Activated CD4-positive, alpha-beta T cell treated with anti-CD3 and anti-CD28 coated beads for 36 hours (primary cell): ENCODE data around the gene PDE6D. TPM values are rescaled to one million over a fixed set of nuclear protein-coding genes. Genes with fewer than 3 reads are reported as not detected.

Experiments
- ATAC-seq: fragments of 200-7000 bp; cut with Tn5 transposase; one replicate; pipeline ENCODE4 v1.10.0; 2021; ENCODE audit warnings: mild to moderate bottlenecking, moderate library complexity
- CTCF ChIA-PET: fragments of 350-600 bp; sonication (Branson Sonifier 250); formaldehyde crosslinking; loops from one replicate; lab custom pipeline; 2021; ENCODE audit warnings: antibody characterized with exemption; lab: Charles Lee
- POLR2A ChIA-PET: fragments of 350-600 bp; sonication (Branson Sonifier 250); formaldehyde crosslinking; loops from one replicate; lab custom pipeline; 2021; ENCODE audit warnings: antibody characterized with exemption, inconsistent platforms; lab: Charles Lee
- DNase-seq: peaks from one replicate; pipeline ENCODE4 v3.0.0-alpha.2; 2020
- H3K27ac Mint-ChIP-seq: one replicate; pipeline ENCODE4 v1.8.0; 2021; ENCODE audit warnings: mixed read lengths
- H3K27me3 Mint-ChIP-seq: one replicate; pipeline ENCODE4 v1.8.0; 2021; ENCODE audit warnings: mixed read lengths
- H3K36me3 Mint-ChIP-seq: one replicate; pipeline ENCODE4 v1.8.0; 2021; ENCODE audit warnings: low read depth, mixed read lengths
- H3K4me1 Mint-ChIP-seq: one replicate; pipeline ENCODE4 v1.8.0; 2021; ENCODE audit warnings: mixed read lengths
- H3K4me3 Mint-ChIP-seq: one replicate; pipeline ENCODE4 v1.8.0; 2021; ENCODE audit warnings: mild to moderate bottlenecking, moderate library complexity, mixed read lengths
- H3K9me3 Mint-ChIP-seq: one replicate; pipeline ENCODE4 v1.8.0; 2021; ENCODE audit warnings: low read depth, mixed read lengths
- intact Hi-C, 2 experiments: fragments of 100-400 bp; cut with DNase I in 1 of 2; cut with micrococcal nuclease in 1 of 2; formaldehyde crosslinking; loops; one replicate each; pipeline versions ENCODE4 v1.14.2 to v1.15.1; 2022 to 2024; cut with DNase I, micrococcal nuclease
- total RNA-seq, 2 experiments: library from RNA; stranded (reverse); gene quantifications; one replicate each; pipeline ENCODE4 v1.2.3, GENCODE V29; 2021

Gene PDE6D
- total RNA-seq, 2 experiments from 2014 or later: 28.0 to 31.1 TPM

- Mint-ChIP-seq H3K27me3 (no peaks in the 10 kb centered on the region), H3K4me1 (no peaks in the 10 kb centered on the region), H3K4me3 (no peak overlapping the region), H3K9me3 (no peaks in the 10 kb centered on the region), H3K27ac (no peak overlapping the region), H3K36me3 (peaks cover 4% of the 10 kb centered on the region)
- DNase-seq: no peak
- intact Hi-C loops: no loop called here
- CTCF ChIA-PET: interaction anchor here (0.6 to 1.5 kb wide), 5 partner anchors 18 to 183 kb away, joined by 3 read pairs; no protein-coding TSS in a partner anchor
- POLR2A ChIA-PET: no interaction called here
- ATAC-seq: no peak
These were observed 37.5 kb downstream of the PDE6D start for GRCh38 chr2:231743376-231744116.

- Mint-ChIP-seq H3K27me3 (no peaks in the 10 kb centered on the region), H3K4me3 (no peak overlapping the region), H3K4me1 (no peaks in the 10 kb centered on the region), H3K9me3 (no peaks in the 10 kb centered on the region), H3K27ac (no peak overlapping the region), H3K36me3 (peaks cover 17% of the 10 kb centered on the region)
- DNase-seq (no peak), ATAC-seq (no peak)
- CTCF ChIA-PET: interaction anchor here (0.5 kb wide), 1 partner anchor 60 kb away, joined by 3 read pairs; no protein-coding TSS in a partner anchor
- intact Hi-C loops: no loop called here
- POLR2A ChIA-PET: no interaction called here
These were observed 43.3 kb downstream of the PDE6D start for GRCh38 chr2:231737761-231738160.

GRCh38 chr2:231732604-231733003 is 48.5 kb downstream of the PDE6D start:
- Mint-ChIP-seq H3K9me3 (no peaks in the 10 kb centered on the region), H3K4me3 (no peak overlapping the region), H3K27me3 (no peaks in the 10 kb centered on the region), H3K36me3 (peaks cover 9% of the 10 kb centered on the region), H3K27ac (no peak overlapping the region), H3K4me1 (no peaks in the 10 kb centered on the region)
- ChIA-PET CTCF (interaction anchor here (0.9 kb wide), 1 partner anchor 55 kb away, joined by 5 read pairs; no protein-coding TSS in a partner anchor), POLR2A (interaction anchor here (0.6 kb wide), 1 partner anchor 144 kb away, joined by 4 read pairs; no protein-coding TSS in a partner anchor)
- DNase-seq (no peak), ATAC-seq (no peak)
- intact Hi-C loops: no loop called here

GRCh38 chr2:231727621-231728020 is 53.5 kb downstream of the PDE6D start:
- intact Hi-C loops: no loop called here
- H3K27ac Mint-ChIP-seq: no peak overlapping the region
- ChIA-PET CTCF (interaction anchor here (0.7 to 1.0 kb wide), 3 partner anchors 13 to 114 kb away, joined by 3 read pairs; no protein-coding TSS in a partner anchor), POLR2A (interaction anchor here (0.6 to 0.7 kb wide), 2 partner anchors 45 to 574 kb away, joined by 5 to 7 read pairs; no protein-coding TSS in a partner anchor)
- no peak overlapping the region for H3K4me3 Mint-ChIP-seq
- H3K36me3 Mint-ChIP-seq: no peaks in the 10 kb centered on the region
- no peaks in the 10 kb centered on the region for H3K9me3 Mint-ChIP-seq
- H3K4me1 Mint-ChIP-seq: no peaks in the 10 kb centered on the region
- no peaks in the 10 kb centered on the region for H3K27me3 Mint-ChIP-seq
- no peak for ATAC-seq
- DNase-seq: no peak

GRCh38 chr2:231726276-231726675 is 54.8 kb downstream of the PDE6D start:
- Mint-ChIP-seq H3K9me3 (no peaks in the 10 kb centered on the region), H3K27ac (no peak overlapping the region), H3K36me3 (no peaks in the 10 kb centered on the region), H3K4me3 (no peak overlapping the region), H3K27me3 (no peaks in the 10 kb centered on the region), H3K4me1 (no peaks in the 10 kb centered on the region)
- CTCF ChIA-PET: interaction anchor here (1.5 to 3.1 kb wide), 3 partner anchors 11 to 49 kb away, joined by 3 to 37 read pairs (median 10); no protein-coding TSS in a partner anchor
- intact Hi-C loops: no loop called here
- POLR2A ChIA-PET: interaction anchor here (1.3 kb wide), 1 partner anchor 12 kb away, joined by 3 read pairs; no protein-coding TSS in a partner anchor
- ATAC-seq (no peak), DNase-seq (no peak)

- intact Hi-C loops: no loop called here
- Mint-ChIP-seq H3K36me3 (no peaks in the 10 kb centered on the region), H3K4me1 (no peaks in the 10 kb centered on the region), H3K9me3 (no peaks in the 10 kb centered on the region), H3K27ac (no peak overlapping the region), H3K27me3 (no peaks in the 10 kb centered on the region), H3K4me3 (no peak overlapping the region)
- ChIA-PET POLR2A (interaction anchor here (1.3 kb wide), 1 partner anchor 12 kb away, joined by 3 read pairs; no protein-coding TSS in a partner anchor), CTCF (interaction anchor here (1.0 to 3.1 kb wide), 5 partner anchors 10 to 208 kb away, joined by 3 to 37 read pairs (median 3); no protein-coding TSS in a partner anchor)
- DNase-seq: no peak
- no peak for ATAC-seq
These were observed 55.6 kb downstream of the PDE6D start for GRCh38 chr2:231725476-231725875.

- no peaks in the 10 kb centered on the region for H3K27me3 Mint-ChIP-seq
- DNase-seq: no peak
- no peak overlapping the region for H3K27ac Mint-ChIP-seq
- POLR2A ChIA-PET: no interaction called here
- H3K4me1 Mint-ChIP-seq: no peaks in the 10 kb centered on the region
- ATAC-seq: no peak
- H3K9me3 Mint-ChIP-seq: no peaks in the 10 kb centered on the region
- CTCF ChIA-PET: no interaction called here
- intact Hi-C loops: no loop called here
- no peaks in the 10 kb centered on the region for H3K36me3 Mint-ChIP-seq
- H3K4me3 Mint-ChIP-seq: no peak overlapping the region
These were observed 58.3 kb downstream of the PDE6D start for GRCh38 chr2:231722721-231723307.

- no peak for DNase-seq
- ChIA-PET POLR2A (no interaction called here), CTCF (interaction anchor here (1.0 to 1.8 kb wide), 2 partner anchors 19 to 44 kb away, joined by 3 to 6 read pairs; no protein-coding TSS in a partner anchor)
- no peaks in the 10 kb centered on the region for H3K27me3 Mint-ChIP-seq
- no peaks in the 10 kb centered on the region for H3K9me3 Mint-ChIP-seq
- peaks cover 7% of the 10 kb centered on the region for H3K4me1 Mint-ChIP-seq
- H3K4me3 Mint-ChIP-seq: no peak overlapping the region
- ATAC-seq: peak; percentile 43
- no peak overlapping the region for H3K27ac Mint-ChIP-seq
- intact Hi-C loops: no loop called here
- no peaks in the 10 kb centered on the region for H3K36me3 Mint-ChIP-seq
These were observed 59.8 kb downstream of the PDE6D start for GRCh38 chr2:231720987-231721966.

- Mint-ChIP-seq H3K27ac (no peak overlapping the region), H3K36me3 (no peaks in the 10 kb centered on the region), H3K4me3 (no peak overlapping the region), H3K4me1 (peaks cover 9% of the 10 kb centered on the region), H3K27me3 (no peaks in the 10 kb centered on the region), H3K9me3 (no peaks in the 10 kb centered on the region)
- ATAC-seq (no peak), DNase-seq (no peak)
- intact Hi-C loops: no loop called here
- ChIA-PET CTCF (interaction anchor here (0.9 to 1.8 kb wide), 2 partner anchors 14 to 43 kb away, joined by 5 to 6 read pairs; no protein-coding TSS in a partner anchor), POLR2A (no interaction called here)
These were observed 60.6 kb downstream of the PDE6D start for GRCh38 chr2:231720292-231720986.

- DNase-seq: no peak
- no peaks in the 10 kb centered on the region for H3K9me3 Mint-ChIP-seq
- peaks cover 16% of the 10 kb centered on the region for H3K4me1 Mint-ChIP-seq
- ATAC-seq: no peak
- POLR2A ChIA-PET: interaction anchor here (8.4 kb wide), 1 partner anchor 105 kb away, joined by 85 read pairs; no protein-coding TSS in a partner anchor
- intact Hi-C loops: no loop called here
- H3K36me3 Mint-ChIP-seq: no peaks in the 10 kb centered on the region
- no peaks in the 10 kb centered on the region for H3K27me3 Mint-ChIP-seq
- CTCF ChIA-PET: interaction anchor here (0.5 to 8.4 kb wide), 4 partner anchors 43 to 110 kb away, joined by 3 to 260 read pairs (median 4); no protein-coding TSS in a partner anchor
- H3K4me3 Mint-ChIP-seq: no peak overlapping the region
- no peak overlapping the region for H3K27ac Mint-ChIP-seq
These were observed 62.3 kb downstream of the PDE6D start for GRCh38 chr2:231718799-231719198.
